ENCODE results near the gene ZFYVE26.

ZFYVE26 gene

GRCh38 chr14:67816326-67817002 is at the start of gene ZFYVE26:
TSS of gene ZFYVE26 (minus strand) at chr14:67816590. CDS start at chr14:67815963, 627 bp downstream.
- DNase-seq (ENCODE audit: extremely low read depth, low read depth) = peak; percentile 76
- TF ChIP-seq CTCF (IDR thresholded peaks at IDR 0.05; ENCODE audit: low read depth, low read length) = no peak

- DNase-seq (ENCODE audit: extremely low read depth, low read depth) = no peak
- no peak for TF ChIP-seq CTCF (IDR thresholded peaks at IDR 0.05; ENCODE audit: low read depth, low read length)
These were observed 46.8 kb upstream of the ZFYVE26 start for GRCh38 chr14:67863223-67863622.

- DNase-seq (ENCODE audit: extremely low read depth, low read depth) = no peak
- TF ChIP-seq CTCF (IDR thresholded peaks at IDR 0.05; ENCODE audit: low read depth, low read length) = no peak
These were observed 42.9 kb upstream of the ZFYVE26 start for GRCh38 chr14:67859169-67859749.

GRCh38 chr14:67857778-67858350 is 41.5 kb upstream of the ZFYVE26 start:
- DNase-seq (ENCODE audit: extremely low read depth, low read depth) = no peak
- TF ChIP-seq CTCF (IDR thresholded peaks at IDR 0.05; ENCODE audit: low read depth, low read length) = no peak

GRCh38 chr14:67856827-67857226 is 40.4 kb upstream of the ZFYVE26 start:
- no peak for TF ChIP-seq CTCF (IDR thresholded peaks at IDR 0.05; ENCODE audit: low read depth, low read length)
- no peak for DNase-seq (ENCODE audit: extremely low read depth, low read depth)

GRCh38 chr14:67853715-67854114 is 37.3 kb upstream of the ZFYVE26 start:
- DNase-seq (ENCODE audit: extremely low read depth, low read depth) = no peak
- TF ChIP-seq CTCF (IDR thresholded peaks at IDR 0.05; ENCODE audit: low read depth, low read length) = no peak

GRCh38 chr14:67852926-67853604 is 36.7 kb upstream of the ZFYVE26 start:
- no peak for TF ChIP-seq CTCF (IDR thresholded peaks at IDR 0.05; ENCODE audit: low read depth, low read length)
- DNase-seq (ENCODE audit: extremely low read depth, low read depth) = no peak
